ENCODE results near the gene PPP6R2. TPM values are rescaled to one million over a fixed set of nuclear protein-coding genes. Genes with fewer than 3 reads are reported as not detected.

The PPP6R2 gene
- polyA plus RNA-seq, 2 of the 4 experiments (the other 2 are of a cell fraction), result 9.6 to 14.7 TPM

GRCh38 chr22:50348058-50348457, 4.9 kb downstream of the PPP6R2 start (continued):
- TF ChIP-seq RARB (CRISPR knock-in tag; IDR thresholded peaks at IDR 0.05), result no peak

- Histone ChIP-seq H3K4me2 (no peak overlapping the region), H3K4me1 (no peaks in the 10 kb centered on the region), H3K27ac (no peak overlapping the region), H3K4me3 (no peak overlapping the region), H3K9me3 (no peaks in the 10 kb centered on the region)
- CTCF ChIA-PET, result no interaction called here
- FAIRE-seq, result no peak
- WGBS (ENCODE audit: missing lambda C conversion rate), result 91% methylated on average over 8 of the region's 8 CpGs
- DNase-seq (ENCODE audit: low read depth in 1 of 2, low spot score in 1 of 2), result no peak
- no peak for ATAC-seq
- POLR2A ChIA-PET, result no interaction called here
- no peak for TF ChIP-seq ZSCAN20 (CRISPR knock-in tag; IDR thresholded peaks at IDR 0.05)
These were observed 13.1 kb downstream of the PPP6R2 start for GRCh38 chr22:50356186-50356585.

- ATAC-seq (no peak), FAIRE-seq (no peak), DNase-seq (ENCODE audit: low read depth in 1 of 2, low spot score in 1 of 2) (no peak)
- no peaks in the 10 kb centered on the region for H3K4me1 ChIP-seq
- no peak for TF ChIP-seq MAX (IDR thresholded peaks at IDR 0.05)
- TF ChIP-seq JUN (IDR thresholded peaks at IDR 0.05), result no peak
- no peak for TF ChIP-seq POLR2AphosphoS2 (conservative IDR thresholded peaks at IDR 0.05; ENCODE audit: low read length)
- no peak for TF ChIP-seq CTCF (IDR thresholded peaks at IDR 0.05)
- TF ChIP-seq ZC3H11A (IDR thresholded peaks at IDR 0.05), result no peak
- no peak for TF ChIP-seq ATOH8 (CRISPR knock-in tag; IDR thresholded peaks at IDR 0.05; ENCODE audit: low read depth)
- TF ChIP-seq RAD21 (conservative IDR thresholded peaks at IDR 0.05 in 1 of 2, IDR thresholded peaks at IDR 0.05 in 1 of 2), result no peak
- no peak overlapping the region for H3K4me2 ChIP-seq
- ChIA-PET POLR2A (no interaction called here), CTCF (interaction anchor here (0.6 to 0.7 kb wide), 2 partner anchors 28 to 121 kb away, joined by 3 read pairs; no protein-coding TSS in a partner anchor)
- no peak overlapping the region for H3K27ac ChIP-seq
- no peak overlapping the region for H3K4me3 ChIP-seq
- no peaks in the 10 kb centered on the region for H3K9me3 ChIP-seq
- 97% methylated on average over 1 of the region's 1 CpG for WGBS (ENCODE audit: missing lambda C conversion rate)
These were observed 14.1 kb downstream of the PPP6R2 start for GRCh38 chr22:50357222-50357621.

- POLR2A ChIA-PET, result no interaction called here
These were observed 14.6 kb downstream of the PPP6R2 start for GRCh38 chr22:50357756-50358155.

More at GRCh38 chr22:50357756-50358155, 14.6 kb downstream of the PPP6R2 start:
- no peak overlapping the region for H3K4me2 ChIP-seq
- H3K27ac ChIP-seq, result no peak overlapping the region
- TF ChIP-seq PHF8 (IDR thresholded peaks at IDR 0.05; ENCODE audit: borderline replicate concordance, low read depth) (no peak), SMC3 (IDR thresholded peaks at IDR 0.05) (no peak), CBX2 (IDR thresholded peaks at IDR 0.05; ENCODE audit: borderline replicate concordance, low read depth) (no peak), MYC (IDR thresholded peaks at IDR 0.05; ENCODE audit: borderline replicate concordance, low read length) (no peak), FOXS1 (CRISPR knock-in tag; IDR thresholded peaks at IDR 0.05) (no peak), RCOR1 (IDR thresholded peaks at IDR 0.05; ENCODE audit: low read depth, low read length) (no peak), REST (IDR thresholded peaks at IDR 0.05) (no peak), POLR2A (IDR thresholded peaks at IDR 0.05; ENCODE audit: low read length) (no peak), RFX5 (IDR thresholded peaks at IDR 0.05) (no peak), ZNF302 (CRISPR knock-in tag; IDR thresholded peaks at IDR 0.05) (no peak), ZC3H11A (IDR thresholded peaks at IDR 0.05) (no peak)
- WGBS (ENCODE audit: missing lambda C conversion rate), result 96% methylated on average over 10 of the region's 10 CpGs
- CTCF ChIA-PET, result no interaction called here
- no peaks in the 10 kb centered on the region for H3K4me1 ChIP-seq
- ATAC-seq (no peak), FAIRE-seq (no peak), DNase-seq (ENCODE audit: low read depth in 1 of 2, low spot score in 1 of 2) (no peak)
- H3K4me3 ChIP-seq, result no peak overlapping the region
- no peaks in the 10 kb centered on the region for H3K9me3 ChIP-seq

Data from A549 (cell line).